ENCODE results near the gene INPP5J.

Gene INPP5J

GRCh38 chr22:31090217-31091085 lies 32.3 kb upstream of the INPP5J start:
- ChIA-PET POLR2A (no interaction called here), CTCF (interaction anchor here (0.6 to 1.7 kb wide), 8 partner anchors 9 to 223 kb away, joined by 3 to 5 read pairs (median 3); partner anchors contain the start of gene SMTN)
- Histone ChIP-seq H3K36me3 (ENCODE audit: control insufficient read depth in 2 of 2, insufficient read depth in 1 of 2, low read length in 2 of 2) (peaks cover 0 to 63% of the 10 kb centered on the region in 2 experiments; a peak in 1 of 3 replicates), H3K4me1 (ENCODE audit: control insufficient read depth, insufficient read depth, low read length) (no peaks in the 10 kb centered on the region), H3K4me3 (ENCODE audit: low read depth, low read length) (no peak overlapping the region), H3K9me3 (ENCODE audit: control insufficient read depth, insufficient read depth, low read depth, low read length) (no peaks in the 10 kb centered on the region), H3K27ac (ENCODE audit: extremely low read depth, low read depth, low read length) (no peak overlapping the region)
- TF ChIP-seq ZNF335 (tag by site-specific recombination; conservative IDR thresholded peaks at IDR 0.05) (no peak), ZNF549 (tag by site-specific recombination; IDR thresholded peaks at IDR 0.05) (no peak), ZNF2 (tag by site-specific recombination; IDR thresholded peaks at IDR 0.05) (no peak), KLF16 (tag by site-specific recombination; IDR thresholded peaks at IDR 0.05) (no peak), ZNF777 (tag by site-specific recombination; IDR thresholded peaks at IDR 0.05; ENCODE audit: borderline replicate concordance) (no peak), ZFHX2 (tag by site-specific recombination; conservative IDR thresholded peaks at IDR 0.05) (peak; percentile 38), ZNF530 (tag by site-specific recombination; IDR thresholded peaks at IDR 0.05; ENCODE audit: low read depth) (no peak), GLIS1 (tag by site-specific recombination; IDR thresholded peaks at IDR 0.05) (0 out of 2 replicates have a peak, but pooled peaks have one; percentile 24), ZNF214 (tag by site-specific recombination; IDR thresholded peaks at IDR 0.05; ENCODE audit: borderline replicate concordance) (no peak), PATZ1 (tag by site-specific recombination; IDR thresholded peaks at IDR 0.05) (no peak), EGR2 (tag by site-specific recombination; IDR thresholded peaks at IDR 0.05; ENCODE audit: low read depth) (peak; percentile 26; the same call in 1 of the 2 replicates)

GRCh38 chr22:31091106-31091975 lies 31.4 kb upstream of the INPP5J start:
- peaks cover 0 to 72% of the 10 kb centered on the region in 2 experiments; a peak in 1 of 3 replicates for H3K36me3 ChIP-seq (ENCODE audit: control insufficient read depth in 2 of 2, insufficient read depth in 1 of 2, low read length in 2 of 2)
- ChIA-PET POLR2A (interaction anchor here (1.4 to 2.0 kb wide), 2 partner anchors 9 to 10 kb away, joined by 4 to 5 read pairs; partner anchors contain the start of gene SMTN), CTCF (interaction anchor here (0.6 to 1.7 kb wide), 7 partner anchors 17 to 255 kb away, joined by 3 to 6 read pairs (median 4); partner anchors contain the start of gene PATZ1)
- no peak overlapping the region for H3K4me3 ChIP-seq (ENCODE audit: low read depth, low read length)
- H3K27ac ChIP-seq (ENCODE audit: extremely low read depth, low read depth, low read length) = no peak overlapping the region
- no peak for TF ChIP-seq ZNF530 (tag by site-specific recombination; IDR thresholded peaks at IDR 0.05; ENCODE audit: low read depth)
- peak; percentile 35; the same call in 1 of the 2 replicates for TF ChIP-seq SP2 (tag by site-specific recombination; IDR thresholded peaks at IDR 0.05)
- H3K4me1 ChIP-seq (ENCODE audit: control insufficient read depth, insufficient read depth, low read length) = no peaks in the 10 kb centered on the region
- H3K9me3 ChIP-seq (ENCODE audit: control insufficient read depth, insufficient read depth, low read depth, low read length) = no peaks in the 10 kb centered on the region

GRCh38 chr22:31092161-31092560 lies 30.6 kb upstream of the INPP5J start:
- TF ChIP-seq ZNF239 (tag by site-specific recombination; IDR thresholded peaks at IDR 0.05) = no peak
- TF ChIP-seq ZNF335 (tag by site-specific recombination; conservative IDR thresholded peaks at IDR 0.05) = no peak
- TF ChIP-seq ZNF558 (tag by site-specific recombination; IDR thresholded peaks at IDR 0.05) = no peak
- no peak for TF ChIP-seq ZNF514 (tag by site-specific recombination; IDR thresholded peaks at IDR 0.05)
- no peak for TF ChIP-seq ZNF146 (tag by site-specific recombination; IDR thresholded peaks at IDR 0.05)
- no peak for TF ChIP-seq KLF8 (tag by site-specific recombination; IDR thresholded peaks at IDR 0.05)
- no peak for TF ChIP-seq ZNF585B (tag by site-specific recombination; IDR thresholded peaks at IDR 0.05)
- POLR2A ChIA-PET = interaction anchor here (1.4 to 2.0 kb wide), 2 partner anchors 10 to 11 kb away, joined by 4 to 5 read pairs; partner anchors contain the start of gene SMTN
- CTCF ChIA-PET = interaction anchor here (0.6 to 1.1 kb wide), 5 partner anchors 18 to 984 kb away, joined by 3 to 6 read pairs (median 3); partner anchors contain the start of gene PATZ1
- Histone ChIP-seq H3K4me1 (ENCODE audit: control insufficient read depth, insufficient read depth, low read length) (no peaks in the 10 kb centered on the region), H3K4me3 (ENCODE audit: low read depth, low read length) (no peak overlapping the region), H3K27ac (ENCODE audit: extremely low read depth, low read depth, low read length) (no peak overlapping the region), H3K9me3 (ENCODE audit: control insufficient read depth, insufficient read depth, low read depth, low read length) (no peaks in the 10 kb centered on the region), H3K36me3 (ENCODE audit: control insufficient read depth in 2 of 2, insufficient read depth in 1 of 2, low read length in 2 of 2) (peaks cover 0 to 80% of the 10 kb centered on the region in 2 experiments; a peak in 2 of 3 replicates)

Measured in HEK293 (cell line).